ENCODE measurements around the gene AADACL2.
"Not testable (repeated sequence)": the region's sequence is repeated elsewhere in the genome, so short reads cannot be mapped to it uniquely, and the experiment has no call there.

The AADACL2 gene

GRCh38 chr3:151766454-151766853 is 32.7 kb downstream of the AADACL2 start:
- no peak for DNase-seq

- no peak for DNase-seq
Measured at GRCh38 chr3:151768393-151768930, 34.7 kb downstream of the AADACL2 start.

- DNase-seq: no peak
Measured at GRCh38 chr3:151769175-151769574, 35.4 kb downstream of the AADACL2 start.

- DNase-seq: no peak
Measured at GRCh38 chr3:151770956-151771355, 37.2 kb downstream of the AADACL2 start.

- DNase-seq: no peak
Measured at GRCh38 chr3:151772825-151773480, 39.2 kb downstream of the AADACL2 start.

GRCh38 chr3:151774235-151774634 is 40.5 kb downstream of the AADACL2 start:
- no peak for DNase-seq

GRCh38 chr3:151774910-151775309 is 41.2 kb downstream of the AADACL2 start:
- DNase-seq: no peak

GRCh38 chr3:151775314-151776258 is 41.9 kb downstream of the AADACL2 start:
- DNase-seq: no peak

GRCh38 chr3:151776259-151776740 is 42.6 kb downstream of the AADACL2 start:
- no peak for DNase-seq

GRCh38 chr3:151777880-151778279 is 44.2 kb downstream of the AADACL2 start:
- DNase-seq: no peak

- no peak for DNase-seq
Measured at GRCh38 chr3:151787626-151788025, 53.9 kb downstream of the AADACL2 start.

GRCh38 chr3:151788401-151788800 is 54.7 kb downstream of the AADACL2 start:
- no peak for DNase-seq

- no peak for DNase-seq
Measured at GRCh38 chr3:151789853-151790463, 56.2 kb downstream of the AADACL2 start.

GRCh38 chr3:151790763-151791162 is 57.0 kb downstream of the AADACL2 start:
- not testable (repeated sequence) for DNase-seq

- DNase-seq: no peak
Measured at GRCh38 chr3:151792411-151792810, 58.7 kb downstream of the AADACL2 start.

GRCh38 chr3:151793636-151794035 is 59.9 kb downstream of the AADACL2 start:
- no peak for DNase-seq

GRCh38 chr3:151794080-151794479 is 60.4 kb downstream of the AADACL2 start:
- DNase-seq: no peak

GRCh38 chr3:151795276-151795675 is 61.5 kb downstream of the AADACL2 start:
- DNase-seq: no peak

- no peak for DNase-seq
Measured at GRCh38 chr3:151796105-151796680, 62.5 kb downstream of the AADACL2 start.

GRCh38 chr3:151798466-151798865 is 64.7 kb downstream of the AADACL2 start:
- no peak for DNase-seq

GRCh38 chr3:151800431-151800830 is 66.7 kb downstream of the AADACL2 start:
- no peak for DNase-seq

GRCh38 chr3:151804267-151804666 is 70.5 kb downstream of the AADACL2 start:
- DNase-seq: no peak

- DNase-seq: no peak
Measured at GRCh38 chr3:151806838-151807237, 73.1 kb downstream of the AADACL2 start.

Data from stimulated activated CD8-positive, alpha-beta memory T cell treated with anti-CD3 and anti-CD28 coated beads, Interleukin-4, amount 100 ng/mL, for 48 hours (primary cell).